CD14-positive monocyte (primary cell): Measurements from ENCODE around the gene PLBD2. TPM values are rescaled to one million over a fixed set of nuclear protein-coding genes. Genes with fewer than 3 reads are reported as not detected.
A peak's percentile ranks its signal among the peaks of the same experiment; 100 is the strongest.

Source experiments
- DNase-seq, 3 donors: peaks; one replicate each; pipeline ENCODE4 v3.0.0-alpha.2; 2011 to 2022
- H2AFZ ChIP-seq: 2 replicates; pipeline ENCODE4 v1.6.0; 2012; ENCODE audit warnings: mild to moderate bottlenecking, low read depth, low read length, inconsistent platforms; ENCODE audit not compliant: insufficient read depth, poor library complexity, severe bottlenecking
- H3K27ac ChIP-seq, 2 donors: 1 replicate in 1 of 2; 2 replicates in 1 of 2; pipeline ENCODE4 v1.5.1; 2012 to 2013; ENCODE audit warnings: low read length in 2 of 2, control low read depth in 1 of 2, inconsistent platforms in 1 of 2, low read depth in 1 of 2, mild to moderate bottlenecking in 1 of 2
- H3K27me3 ChIP-seq, 2 donors: one replicate each; pipeline versions ENCODE4 v1.6.0 to v1.6.1; 2011 to 2013; ENCODE audit warnings: low read length in 2 of 2; ENCODE audit not compliant: control insufficient read depth in 2 of 2, insufficient read depth in 2 of 2
- H3K36me3 ChIP-seq, 2 donors: replicated peaks in 1 of 2; 1 replicate in 1 of 2; 2 replicates in 1 of 2; pipeline versions ENCODE4 v1.5.1 to v1.6.1; 2012 to 2013; ENCODE audit warnings: low read length in 2 of 2, control low read depth in 1 of 2, inconsistent platforms in 1 of 2, mild to moderate bottlenecking in 1 of 2; ENCODE audit not compliant: insufficient read depth in 2 of 2, control insufficient read depth in 1 of 2
- H3K4me1 ChIP-seq, 2 donors: 1 replicate in 1 of 2; 2 replicates in 1 of 2; pipeline versions ENCODE4 v1.5.1 to v1.6.1; 2012 to 2013; ENCODE audit warnings: low read length in 2 of 2, control low read depth in 1 of 2, inconsistent platforms in 1 of 2, mild to moderate bottlenecking in 1 of 2, moderate library complexity in 1 of 2; ENCODE audit not compliant: insufficient read depth in 2 of 2, control insufficient read depth in 1 of 2
- H3K4me2 ChIP-seq: replicated peaks from 2 replicates; pipeline ENCODE3; 2012; ENCODE audit warnings: low read length, moderate library complexity, mild to moderate bottlenecking; ENCODE audit not compliant: poor library complexity, severe bottlenecking; ENCODE audit errors: extremely low read depth
- H3K4me3 ChIP-seq, 3 experiments: fragments of 200-600 bp in 1 of 3; sonication (generic) in 1 of 3; replicated peaks in 1 of 3; 1 replicate in 2 of 3; 2 replicates in 1 of 3; pipeline ENCODE4 v1.5.1; 2011 to 2013; ENCODE audit warnings: low read length in 3 of 3, mild to moderate bottlenecking in 3 of 3, control low read depth in 2 of 3, low read depth in 2 of 3, inconsistent platforms in 1 of 3, moderate library complexity in 1 of 3
- H3K79me2 ChIP-seq: 2 replicates; pipeline ENCODE4 v1.6.0; 2012; ENCODE audit warnings: mild to moderate bottlenecking, control low read depth, inconsistent platforms, low read length, moderate library complexity; ENCODE audit not compliant: insufficient read depth
- H3K9ac ChIP-seq: 2 replicates; pipeline ENCODE4 v1.6.0; 2017; ENCODE audit warnings: low read length, mild to moderate bottlenecking; ENCODE audit not compliant: insufficient read depth, poor library complexity, severe bottlenecking
- H3K9me3 ChIP-seq, 2 donors: replicated peaks in 1 of 2; 1 replicate in 1 of 2; 2 replicates in 1 of 2; pipeline versions ENCODE4 v1.5.1 to v1.6.1; 2012 to 2013; ENCODE audit warnings: low read length in 2 of 2, control low read depth in 1 of 2; ENCODE audit not compliant: control insufficient read depth in 1 of 2, insufficient read depth in 1 of 2
- H4K20me1 ChIP-seq: 2 replicates; pipeline ENCODE4 v1.6.0; 2012; ENCODE audit warnings: mild to moderate bottlenecking, low read length, control low read depth, moderate library complexity; ENCODE audit not compliant: insufficient read depth
- H3K27ac Mint-ChIP-seq, 7 donors: one replicate each; pipeline ENCODE4 v1.8.0; 2020; ENCODE audit warnings: mild to moderate bottlenecking in 7 of 7, mixed read lengths in 7 of 7, moderate library complexity in 6 of 7, inconsistent platforms in 2 of 7
- H3K27me3 Mint-ChIP-seq, 3 donors: one replicate each; pipeline ENCODE4 v1.8.0; 2021 to 2022; ENCODE audit warnings: low read depth in 3 of 3, mild to moderate bottlenecking in 3 of 3, mixed read lengths in 3 of 3, moderate library complexity in 3 of 3, inconsistent platforms in 1 of 3
- H3K36me3 Mint-ChIP-seq, 2 donors: one replicate each; pipeline ENCODE4 v1.8.0; 2020; ENCODE audit warnings: mixed read lengths in 2 of 2, inconsistent platforms in 1 of 2, mild to moderate bottlenecking in 1 of 2
- H3K4me1 Mint-ChIP-seq: one replicate; pipeline ENCODE4 v1.8.0; 2020; ENCODE audit warnings: mild to moderate bottlenecking, mixed read lengths
- H3K4me3 Mint-ChIP-seq, 2 donors: one replicate each; pipeline ENCODE4 v1.8.0; 2020; ENCODE audit warnings: mild to moderate bottlenecking in 2 of 2, mixed read lengths in 2 of 2, moderate library complexity in 1 of 2
- H3K9me3 Mint-ChIP-seq, 7 donors: one replicate each; pipeline ENCODE4 v1.8.0; 2020 to 2022; ENCODE audit warnings: mixed read lengths in 7 of 7, mild to moderate bottlenecking in 6 of 7, moderate library complexity in 6 of 7, inconsistent platforms in 2 of 7
- WGBS: methylation state at CpG from one replicate; pipeline ENCODE4 v1.1.5; 2013; ENCODE audit warnings: missing lambda C conversion rate; ENCODE audit not compliant: insufficient coverage; 5-methylcytosine and 5-hydroxymethylcytosine counted together
- intact Hi-C, 2 donors: fragments of 100-400 bp; cut with micrococcal nuclease; formaldehyde crosslinking; loops; one replicate each; pipeline versions ENCODE4 v1.15.0 to v1.15.1; 2023
- polyA plus RNA-seq, 3 donors: library from polyadenylated mRNA; depleted of rRNA in 1 of 3; unstranded in 2 of 3; stranded (reverse) in 1 of 3; fragments of 300-500 nt in 2 of 3; fragments of >200 nt in 1 of 3; fragmentation: Illumina TruSeq in 2 of 3; gene quantifications; 1 replicate in 2 of 3; 2 replicates in 1 of 3; pipeline ENCODE4 v1.2.3, GENCODE V29; 2012 to 2021
- TF ChIP-seq, protein P1 (sequence below): fragments of 200-600 bp; IDR thresholded peaks from one replicate; pipeline ENCODE4 v1.8.0; 2022; ENCODE audit warnings: antibody characterized with exemption, mild to moderate bottlenecking

Gene PLBD2
- polyA plus RNA-seq, 3 donors, result 8.5 to 12.4 (median 8.8) TPM

DNA sequence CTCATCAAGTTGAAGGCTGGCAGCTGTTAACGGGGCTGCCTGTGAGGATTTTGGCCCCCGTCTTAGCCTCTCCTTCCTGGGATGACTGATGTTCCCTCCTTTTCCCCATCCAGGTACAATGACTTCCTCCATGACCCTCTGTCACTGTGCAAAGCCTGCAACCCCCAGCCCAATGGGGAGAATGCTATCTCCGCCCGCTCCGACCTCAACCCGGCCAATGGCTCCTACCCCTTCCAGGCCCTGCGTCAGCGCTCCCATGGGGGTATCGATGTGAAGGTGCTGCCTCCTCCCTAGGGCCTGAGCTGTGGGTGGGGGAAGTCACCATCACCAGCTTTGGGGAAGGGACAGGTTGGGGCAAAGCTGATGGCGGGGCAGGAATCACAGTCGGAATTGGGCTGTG is 29.2 kb downstream of the PLBD2 start:
- intact Hi-C loops, result loop anchor here in 1 of 2 donors (5.0 kb wide), 1 partner anchor 40 kb away; no protein-coding TSS in a partner anchor
- Mint-ChIP-seq H3K27me3 (peaks cover 0 to 2% (median 2%) of the 10 kb centered on the region in 3 donors), H3K9me3 (no peaks in the 10 kb centered on the region), H3K36me3 (peaks cover 43 to 61% of the 10 kb centered on the region in 2 donors), H3K4me1 (no peaks in the 10 kb centered on the region), H3K4me3 (no peak overlapping the region), H3K27ac (no peak overlapping the region)
- Histone ChIP-seq H4K20me1 (no peaks in the 10 kb centered on the region), H3K4me2 (no peak overlapping the region), H3K4me3 (no peak overlapping the region), H3K36me3 (peaks cover 42 to 71% of the 10 kb centered on the region in 2 donors), H3K9me3 (no peaks in the 10 kb centered on the region), H3K79me2 (no peaks in the 10 kb centered on the region), H3K9ac (no peak overlapping the region), H3K4me1 (no peaks in the 10 kb centered on the region), H2AFZ (no peak overlapping the region), H3K27ac (no peak overlapping the region), H3K27me3 (no peaks in the 10 kb centered on the region)
- WGBS, result 100% methylated on average over 2 of the region's 11 CpGs
- DNase-seq, result no peak
- TF ChIP-seq, protein P1, sequence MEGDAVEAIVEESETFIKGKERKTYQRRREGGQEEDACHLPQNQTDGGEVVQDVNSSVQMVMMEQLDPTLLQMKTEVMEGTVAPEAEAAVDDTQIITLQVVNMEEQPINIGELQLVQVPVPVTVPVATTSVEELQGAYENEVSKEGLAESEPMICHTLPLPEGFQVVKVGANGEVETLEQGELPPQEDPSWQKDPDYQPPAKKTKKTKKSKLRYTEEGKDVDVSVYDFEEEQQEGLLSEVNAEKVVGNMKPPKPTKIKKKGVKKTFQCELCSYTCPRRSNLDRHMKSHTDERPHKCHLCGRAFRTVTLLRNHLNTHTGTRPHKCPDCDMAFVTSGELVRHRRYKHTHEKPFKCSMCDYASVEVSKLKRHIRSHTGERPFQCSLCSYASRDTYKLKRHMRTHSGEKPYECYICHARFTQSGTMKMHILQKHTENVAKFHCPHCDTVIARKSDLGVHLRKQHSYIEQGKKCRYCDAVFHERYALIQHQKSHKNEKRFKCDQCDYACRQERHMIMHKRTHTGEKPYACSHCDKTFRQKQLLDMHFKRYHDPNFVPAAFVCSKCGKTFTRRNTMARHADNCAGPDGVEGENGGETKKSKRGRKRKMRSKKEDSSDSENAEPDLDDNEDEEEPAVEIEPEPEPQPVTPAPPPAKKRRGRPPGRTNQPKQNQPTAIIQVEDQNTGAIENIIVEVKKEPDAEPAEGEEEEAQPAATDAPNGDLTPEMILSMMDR, result no peak

GRCh38 chr12:113388351-113388750 is 30.0 kb downstream of the PLBD2 start:
- peaks cover 43 to 55% of the 10 kb centered on the region in 2 donors for H3K36me3 Mint-ChIP-seq
- Histone ChIP-seq H2AFZ (no peak overlapping the region), H3K4me1 (no peaks in the 10 kb centered on the region), H3K9me3 (no peaks in the 10 kb centered on the region), H3K27ac (no peak overlapping the region), H3K9ac (no peak overlapping the region), H3K4me2 (no peak overlapping the region), H3K36me3 (peaks cover 39 to 65% of the 10 kb centered on the region in 2 donors), H3K79me2 (no peaks in the 10 kb centered on the region), H3K4me3 (no peak overlapping the region), H4K20me1 (no peaks in the 10 kb centered on the region), H3K27me3 (no peaks in the 10 kb centered on the region)
- DNase-seq, result no peak
- TF ChIP-seq, protein P1, result no peak
- no peaks in the 10 kb centered on the region for H3K9me3 Mint-ChIP-seq
- no peak overlapping the region for H3K4me3 Mint-ChIP-seq
- intact Hi-C loops, result loop anchor here in 1 of 2 donors (5.0 kb wide), 1 partner anchor 39 kb away; no protein-coding TSS in a partner anchor
- WGBS, result 94% methylated on average over 13 of the region's 14 CpGs
- H3K4me1 Mint-ChIP-seq, result no peaks in the 10 kb centered on the region
- H3K27ac Mint-ChIP-seq, result peak overlapping the region in 1 of 7 donors; percentile 64
- H3K27me3 Mint-ChIP-seq, result peaks cover 0 to 2% (median 2%) of the 10 kb centered on the region in 3 donors
